GM12801 (cell line): ENCODE results near the gene MTCL1.

Source experiments
- CTCF ChIP-seq: IDR thresholded peaks from one replicate; pipeline ENCODE4 v1.5.1; 2011; ENCODE audit warnings: control low read depth; ENCODE audit not compliant: insufficient read length; ENCODE audit errors: extremely low read depth

The MTCL1 gene

GRCh38 chr18:8741532-8741931 is 36.2 kb downstream of the MTCL1 start:
- TF ChIP-seq CTCF = no peak

GRCh38 chr18:8742387-8743361 is 37.3 kb downstream of the MTCL1 start:
- no peak for TF ChIP-seq CTCF

- TF ChIP-seq CTCF = no peak
Measured at GRCh38 chr18:8744038-8744437, 38.7 kb downstream of the MTCL1 start.

GRCh38 chr18:8744656-8745055 is 39.3 kb downstream of the MTCL1 start:
- TF ChIP-seq CTCF = no peak

GRCh38 chr18:8745355-8746014 is 40.1 kb downstream of the MTCL1 start:
- no peak for TF ChIP-seq CTCF

GRCh38 chr18:8747440-8747937 is 42.1 kb downstream of the MTCL1 start:
- TF ChIP-seq CTCF = no peak

GRCh38 chr18:8749492-8749891 is 44.1 kb downstream of the MTCL1 start:
- TF ChIP-seq CTCF = no peak
